ENCODE measurements around the gene CHST3.

DNA sequence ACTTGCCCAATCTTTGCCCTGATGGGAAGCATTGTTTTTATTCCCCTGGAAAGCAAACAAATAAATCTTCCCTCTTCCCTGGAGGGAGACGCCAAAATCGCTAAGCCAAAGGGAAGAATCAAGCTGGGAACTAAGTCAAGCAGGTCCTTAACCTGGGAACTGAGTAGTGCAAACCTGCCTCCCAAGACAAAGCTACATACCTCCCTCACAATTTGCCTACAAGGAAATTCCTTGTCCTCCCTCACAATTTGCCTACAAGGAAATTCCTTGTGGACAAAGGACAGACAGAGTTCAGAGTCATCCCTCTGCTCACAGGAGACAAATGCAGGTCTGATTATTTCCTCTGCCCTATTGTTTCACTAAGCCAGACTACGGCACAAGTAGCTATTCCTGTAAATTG lies 73.6 kb downstream of the CHST3 start:
- TF ChIP-seq, protein P1, sequence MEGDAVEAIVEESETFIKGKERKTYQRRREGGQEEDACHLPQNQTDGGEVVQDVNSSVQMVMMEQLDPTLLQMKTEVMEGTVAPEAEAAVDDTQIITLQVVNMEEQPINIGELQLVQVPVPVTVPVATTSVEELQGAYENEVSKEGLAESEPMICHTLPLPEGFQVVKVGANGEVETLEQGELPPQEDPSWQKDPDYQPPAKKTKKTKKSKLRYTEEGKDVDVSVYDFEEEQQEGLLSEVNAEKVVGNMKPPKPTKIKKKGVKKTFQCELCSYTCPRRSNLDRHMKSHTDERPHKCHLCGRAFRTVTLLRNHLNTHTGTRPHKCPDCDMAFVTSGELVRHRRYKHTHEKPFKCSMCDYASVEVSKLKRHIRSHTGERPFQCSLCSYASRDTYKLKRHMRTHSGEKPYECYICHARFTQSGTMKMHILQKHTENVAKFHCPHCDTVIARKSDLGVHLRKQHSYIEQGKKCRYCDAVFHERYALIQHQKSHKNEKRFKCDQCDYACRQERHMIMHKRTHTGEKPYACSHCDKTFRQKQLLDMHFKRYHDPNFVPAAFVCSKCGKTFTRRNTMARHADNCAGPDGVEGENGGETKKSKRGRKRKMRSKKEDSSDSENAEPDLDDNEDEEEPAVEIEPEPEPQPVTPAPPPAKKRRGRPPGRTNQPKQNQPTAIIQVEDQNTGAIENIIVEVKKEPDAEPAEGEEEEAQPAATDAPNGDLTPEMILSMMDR (IDR thresholded peaks at IDR 0.05): no peak
- no peak for TF ChIP-seq POLR2A (IDR thresholded peaks at IDR 0.05)

Measured in heart left ventricle (tissue), 13 donors.